HepG2 (cell line): ENCODE measurements around the gene PDE4DIP. TPM values are rescaled to one million over a fixed set of nuclear protein-coding genes. Genes with fewer than 3 reads are reported as not detected.
A peak's percentile ranks its signal among the peaks of the same experiment; 100 is the strongest.
"Not testable (repeated sequence)": the region's sequence is repeated elsewhere in the genome, so short reads cannot be mapped to it uniquely, and the experiment has no call there.

Source experiments
- ATAC-seq: fragments of 200-7000 bp; cut with Tn5 transposase; 3 replicates; pipeline ENCODE4 v1.9.1; 2020; ENCODE audit warnings: mild to moderate bottlenecking, moderate library complexity
- BruUV-seq: library from RNA; stranded (reverse); fragments of 400-500 nt; replicated peaks from 2 replicates; lab custom pipeline; 2021; lab: Mats Ljungman, UMichigan
- CTCF ChIA-PET: fragments of 300-600 bp; formaldehyde crosslinking; extraction: SDS; loops from one replicate; lab custom pipeline; 2021; ENCODE audit warnings: low total read pairs, inconsistent platforms, low intra/inter-chr PET ratio; lab: Yijun Ruan, JAX
- POLR2A ChIA-PET: fragments of 350-600 bp; sonication (Branson Sonifier 250); formaldehyde crosslinking; loops from one replicate; lab custom pipeline; 2020; ENCODE audit warnings: antibody characterized with exemption, inconsistent platforms; lab: Yijun Ruan, JAX
- DNase-seq: peaks from one replicate; pipeline ENCODE4 v3.0.0-alpha.2; 2015; ENCODE audit warnings: low spot score
- FAIRE-seq: peaks from 3 replicates; lab custom pipeline; 2011; peaks lifted over from hg19 to GRCh38; lab: Jason Lieb, UNC
- H2AFZ ChIP-seq: one replicate; pipeline ENCODE4 v1.6.1; 2011; ENCODE audit warnings: low read length, inconsistent platforms
- H3K27ac ChIP-seq: fragments of 300-600 bp; 3 replicates; pipeline ENCODE4 v1.8.0; 2011; ENCODE audit warnings: mixed run types, mild to moderate bottlenecking, mixed read lengths, low read length, inconsistent platforms; ENCODE audit not compliant: insufficient read depth; ENCODE audit errors: extremely low read length
- H3K27me3 ChIP-seq, 2 experiments: fragments of 200-600 bp in 1 of 2; 2 replicates in 1 of 2; 3 replicates in 1 of 2; pipeline versions ENCODE4 v1.6.0 to v1.8.0; 2011; ENCODE audit warnings: low read length in 2 of 2, mild to moderate bottlenecking in 2 of 2, moderate library complexity in 2 of 2, inconsistent platforms in 1 of 2; ENCODE audit not compliant: insufficient read depth in 2 of 2, control insufficient read depth in 1 of 2
- H3K36me3 ChIP-seq, 2 experiments: fragments of 200-600 bp in 1 of 2; replicated peaks in 1 of 2; 2 replicates in 1 of 2; 3 replicates in 1 of 2; pipeline versions ENCODE4 v1.5.1 to v1.8.0; 2011; ENCODE audit warnings: low read length in 2 of 2, inconsistent platforms in 1 of 2; ENCODE audit not compliant: insufficient read depth in 2 of 2, control insufficient read depth in 1 of 2
- H3K4me1 ChIP-seq: 2 replicates; pipeline ENCODE4 v1.5.1; 2012; ENCODE audit warnings: low read length, inconsistent platforms; ENCODE audit not compliant: insufficient read depth
- H3K4me2 ChIP-seq: 2 replicates; pipeline ENCODE4 v1.6.0; 2011; ENCODE audit warnings: low read depth, low read length, inconsistent platforms
- H3K4me3 ChIP-seq, 3 experiments: fragments of 200-600 bp in 1 of 3; sonication (generic), shearing (Covaris generic) in 1 of 3; replicated peaks in 1 of 3; 2 replicates each; pipeline ENCODE4 v1.5.1; 2011 to 2016; ENCODE audit warnings: low read length in 3 of 3, inconsistent platforms in 2 of 3, low read depth in 2 of 3, mild to moderate bottlenecking in 2 of 3, control low read depth in 1 of 3, mixed read lengths in 1 of 3; ENCODE audit not compliant: insufficient read depth in 1 of 3
- H3K79me2 ChIP-seq: one replicate; pipeline ENCODE4 v1.6.1; 2011; ENCODE audit warnings: low read length, inconsistent platforms; ENCODE audit not compliant: insufficient read depth
- H3K9ac ChIP-seq: 2 replicates; pipeline ENCODE4 v1.6.0; 2011; ENCODE audit warnings: mild to moderate bottlenecking, low read depth, low read length, inconsistent platforms; ENCODE audit not compliant: insufficient read depth
- H3K9me3 ChIP-seq: 2 replicates; pipeline ENCODE4 v1.5.1; 2012; ENCODE audit warnings: mild to moderate bottlenecking, low read length
- H4K20me1 ChIP-seq: 2 replicates; pipeline ENCODE4 v1.6.0; 2011; ENCODE audit warnings: inconsistent platforms, mild to moderate bottlenecking, low read length, moderate library complexity; ENCODE audit not compliant: insufficient read depth
- WGBS: methylation state at CpG from one replicate; pipeline ENCODE4 v1.1.6; 2017; ENCODE audit warnings: low lambda C conversion rate; 5-methylcytosine and 5-hydroxymethylcytosine counted together
- in situ Hi-C: cut with HindIII; loops from 2 replicates; pipeline ENCODE4 v1.10.0; 2017; ENCODE audit warnings: low pct_unique_long_range_greater_than_20kb; ENCODE audit not compliant: extremely low pct_ligation_motif_present
- intact Hi-C: fragments of 100-400 bp; cut with micrococcal nuclease; formaldehyde crosslinking; loops from one replicate; pipeline ENCODE4 v1.10.0; 2022; ENCODE audit not compliant: unreplicated experiment
- polyA plus RNA-seq, 8 experiments: library from polyadenylated mRNA; depleted of rRNA in 3 of 8; stranded (reverse) in 7 of 8; unstranded in 1 of 8; fragments of >200 nt; fragmentation: Illumina TruSeq in 4 of 8; extraction: Trizol in 4 of 8; gene quantifications; 2 replicates each; pipeline versions ENCODE4 v1.2.1 to v1.2.3, GENCODE V29; 2011 to 2016; ENCODE audit warnings: low read depth in 4 of 8, missing spikeins in 1 of 8, mixed read lengths in 1 of 8; ENCODE audit not compliant: insufficient read depth in 1 of 8
- total RNA-seq, 5 experiments: library from RNA; depleted of rRNA; stranded (reverse); fragments of >200 nt; fragmentation: Illumina TruSeq; extraction: Trizol; gene quantifications; 2 replicates each; pipeline ENCODE4 v1.2.3, GENCODE V29; 2016; ENCODE audit warnings: low read depth in 1 of 5

The PDE4DIP gene
- total and polyA plus RNA-seq, 2 of the 13 experiments (the other 11 are each of a cell fraction or from before 2014, with no cell fraction given), result 5.9 to 10.3 TPM

- H2AFZ ChIP-seq, H3K27ac ChIP-seq, H3K27me3 ChIP-seq, H3K4me1 ChIP-seq, POLR2A ChIA-PET, H3K9me3 ChIP-seq, CTCF ChIA-PET, H3K4me2 ChIP-seq, in situ Hi-C loops, H3K9ac ChIP-seq, H4K20me1 ChIP-seq, H3K36me3 ChIP-seq, intact Hi-C loops, BruUV-seq, H3K4me3 ChIP-seq, DNase-seq, H3K79me2 ChIP-seq: not testable (repeated sequence)
- ATAC-seq (peak; percentile 79), FAIRE-seq (peak; percentile 12)
- no CpG with 5 or more reads among the region's 2 CpGs for WGBS
Observed at GRCh38 chr1:148966084-148966483, 121.9 kb downstream of the PDE4DIP start.

- CTCF ChIA-PET, H3K27ac ChIP-seq, H3K4me2 ChIP-seq, H3K36me3 ChIP-seq, H3K27me3 ChIP-seq, intact Hi-C loops, H2AFZ ChIP-seq, H3K4me1 ChIP-seq, POLR2A ChIA-PET, H3K9me3 ChIP-seq, H4K20me1 ChIP-seq, H3K79me2 ChIP-seq, H3K9ac ChIP-seq, in situ Hi-C loops, DNase-seq, BruUV-seq, H3K4me3 ChIP-seq, FAIRE-seq, ATAC-seq: not testable (repeated sequence)
- 80% methylated on average over 1 of the region's 2 CpGs for WGBS
Observed at GRCh38 chr1:148967580-148967979, 123.4 kb downstream of the PDE4DIP start.

- CTCF ChIA-PET, H3K9me3 ChIP-seq, H3K27me3 ChIP-seq, H3K4me1 ChIP-seq, FAIRE-seq, H3K27ac ChIP-seq, POLR2A ChIA-PET, intact Hi-C loops, ATAC-seq, H3K4me3 ChIP-seq, H3K79me2 ChIP-seq, H3K9ac ChIP-seq, H2AFZ ChIP-seq, H4K20me1 ChIP-seq, BruUV-seq, DNase-seq, H3K36me3 ChIP-seq, H3K4me2 ChIP-seq, in situ Hi-C loops: not testable (repeated sequence)
- 100% methylated on average over 3 of the region's 3 CpGs for WGBS
Observed at GRCh38 chr1:148968682-148969081, 124.5 kb downstream of the PDE4DIP start.

GRCh38 chr1:148969126-148969525 lies 124.9 kb downstream of the PDE4DIP start:
- H3K9me3 ChIP-seq, H2AFZ ChIP-seq, FAIRE-seq, CTCF ChIA-PET, POLR2A ChIA-PET, intact Hi-C loops, DNase-seq, H3K4me1 ChIP-seq, H3K9ac ChIP-seq, H3K79me2 ChIP-seq, in situ Hi-C loops, H3K36me3 ChIP-seq, ATAC-seq, H4K20me1 ChIP-seq, H3K4me2 ChIP-seq, H3K27ac ChIP-seq, H3K27me3 ChIP-seq, H3K4me3 ChIP-seq, BruUV-seq: not testable (repeated sequence)
- 71% methylated on average over 1 of the region's 5 CpGs for WGBS
